ENCODE measurements around the gene SH3BP5L.

SH3BP5L gene

DNA sequence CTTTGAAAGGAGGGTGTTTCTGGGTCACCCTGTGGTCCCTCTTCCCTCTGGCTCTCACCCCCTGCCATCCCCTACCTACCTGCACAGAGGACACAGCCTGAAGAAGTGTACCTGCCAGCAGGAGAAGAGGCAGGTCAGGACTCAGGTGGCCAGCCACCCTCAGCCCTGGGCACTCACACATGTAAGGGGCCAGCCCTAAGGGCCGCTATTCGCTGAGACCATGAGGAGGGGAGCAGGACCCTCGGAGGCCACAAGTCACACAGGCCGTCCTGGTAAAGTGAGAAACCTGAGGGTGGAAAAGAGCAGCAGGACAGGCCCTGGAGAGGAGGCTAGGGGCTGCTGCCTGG lies 32.0 kb upstream of the SH3BP5L start:
- Mint-ChIP-seq H3K36me3 (ENCODE audit: low read depth) (peaks cover 16% of the 10 kb centered on the region), H3K4me3 (peak overlapping the region; percentile 85), H3K4me1 (ENCODE audit: low read depth) (peaks cover 29% of the 10 kb centered on the region), H3K27ac (peak overlapping the region; percentile 89), H3K9me3 (no peaks in the 10 kb centered on the region), H3K27me3 (ENCODE audit: low read depth) (no peaks in the 10 kb centered on the region)
- no peak for DNase-seq (ENCODE audit: low spot score)

DNA sequence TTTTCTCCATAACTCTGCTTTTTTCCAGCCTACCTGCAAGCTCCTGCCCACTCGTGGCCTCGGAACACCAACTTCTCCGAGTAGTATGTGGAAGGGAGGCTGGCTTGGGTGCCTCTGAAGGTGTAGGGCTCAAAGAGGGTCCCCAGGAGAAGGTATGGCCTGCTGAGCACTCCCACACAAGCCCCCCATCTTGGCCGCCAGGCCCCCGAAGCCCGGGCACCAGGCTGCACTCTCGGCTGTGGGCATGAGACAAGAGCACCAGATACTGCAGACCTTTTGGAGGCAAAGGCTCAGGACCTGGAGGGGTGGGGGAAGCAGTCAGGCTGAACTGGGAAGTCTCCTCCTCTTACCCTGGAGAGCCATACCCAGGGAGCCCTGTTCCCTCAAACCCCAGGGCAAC lies 31.5 kb upstream of the SH3BP5L start:
- Mint-ChIP-seq H3K36me3 (ENCODE audit: low read depth) (peaks cover 16% of the 10 kb centered on the region), H3K9me3 (no peaks in the 10 kb centered on the region), H3K27me3 (ENCODE audit: low read depth) (no peaks in the 10 kb centered on the region), H3K27ac (peak overlapping the region; percentile 89), H3K4me3 (peak overlapping the region; percentile 85), H3K4me1 (ENCODE audit: low read depth) (peaks cover 24% of the 10 kb centered on the region)
- no peak for DNase-seq (ENCODE audit: low spot score)

DNA sequence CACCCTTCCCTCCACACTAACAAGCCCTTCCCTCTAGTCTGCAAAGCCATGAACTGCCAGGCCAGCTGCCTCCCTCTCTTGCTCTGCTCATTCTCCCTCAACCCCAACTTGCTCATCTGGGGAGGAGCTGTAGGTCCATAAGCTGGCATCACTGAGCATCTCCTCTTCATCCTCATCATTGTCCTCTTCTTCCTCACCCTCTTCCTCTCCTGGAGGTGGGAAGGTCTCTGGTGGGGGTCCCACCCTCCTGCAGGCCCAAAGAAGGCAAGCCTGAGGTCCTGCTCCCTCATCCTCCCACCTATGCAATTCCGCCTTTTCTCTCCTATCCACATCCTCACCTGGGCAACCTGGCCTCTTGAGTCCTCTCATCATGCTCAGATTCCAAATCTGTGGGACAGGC lies 30.5 kb upstream of the SH3BP5L start:
- Mint-ChIP-seq H3K4me3 (peak overlapping the region; percentile 5), H3K27ac (peak overlapping the region; percentile 17), H3K4me1 (ENCODE audit: low read depth) (peaks cover 19% of the 10 kb centered on the region), H3K36me3 (ENCODE audit: low read depth) (peaks cover 16% of the 10 kb centered on the region), H3K27me3 (ENCODE audit: low read depth) (no peaks in the 10 kb centered on the region), H3K9me3 (no peaks in the 10 kb centered on the region)
- no peak for DNase-seq (ENCODE audit: low spot score)

DNA sequence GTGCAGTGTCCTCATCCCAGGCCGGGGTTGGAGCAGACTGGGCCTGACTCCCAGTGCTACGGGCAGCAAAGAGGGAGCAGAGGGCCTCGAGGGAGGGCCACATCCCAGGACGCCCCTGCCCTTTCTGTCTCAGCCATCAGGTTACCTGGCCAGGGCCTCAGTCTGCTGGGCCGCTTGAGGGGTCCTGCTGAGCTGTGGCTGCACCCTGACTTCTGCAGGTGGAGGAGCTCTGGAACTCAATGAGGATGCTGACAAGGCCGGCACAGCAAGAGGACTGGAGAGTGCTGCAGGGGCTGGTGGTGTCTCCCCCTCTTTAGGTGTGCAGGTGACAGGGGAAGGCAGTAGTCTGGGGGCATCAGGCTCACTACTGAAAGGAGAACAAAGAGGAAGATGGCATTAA lies 29.9 kb upstream of the SH3BP5L start:
- Mint-ChIP-seq H3K27ac (peak overlapping the region; percentile 78), H3K4me3 (no peak overlapping the region)

DNA sequence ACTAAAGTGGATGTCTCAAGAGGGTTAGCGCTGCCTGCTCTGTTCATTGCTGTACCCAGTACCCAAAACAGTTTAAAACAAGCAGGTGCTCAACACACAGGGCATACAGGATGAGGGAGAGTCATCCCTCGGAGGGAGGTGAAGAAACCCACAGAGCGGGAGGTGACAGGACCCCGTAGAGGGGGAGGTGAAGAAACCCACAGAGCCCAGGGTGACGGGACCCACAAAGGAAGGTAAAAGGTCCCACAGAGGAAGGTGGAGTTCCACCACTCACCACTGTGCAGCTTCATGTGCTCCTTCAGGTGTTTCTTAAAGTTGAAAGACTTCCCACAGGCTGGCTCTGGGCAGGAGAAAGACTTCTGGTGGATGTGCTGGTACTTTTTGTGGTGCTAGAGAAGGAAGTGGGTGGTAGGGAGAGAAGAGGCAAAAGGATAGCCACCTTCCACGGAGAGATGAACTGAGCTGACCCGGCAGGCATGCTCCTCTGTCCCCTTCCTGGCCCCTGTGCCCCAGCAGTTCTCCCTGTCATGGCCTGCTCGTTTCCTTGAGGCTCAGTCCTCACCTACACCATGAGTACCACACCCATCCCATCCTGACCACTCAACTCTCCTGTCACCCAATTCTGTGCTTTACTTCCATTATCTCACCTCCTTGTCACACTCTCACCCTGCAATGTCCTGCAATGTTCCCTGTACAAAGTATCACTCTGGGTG lies 28.1 kb upstream of the SH3BP5L start:
- Mint-ChIP-seq H3K9me3 (no peaks in the 10 kb centered on the region), H3K4me3 (peak overlapping the region; percentile 8), H3K36me3 (ENCODE audit: low read depth) (peaks cover 22% of the 10 kb centered on the region), H3K4me1 (ENCODE audit: low read depth) (peaks cover 10% of the 10 kb centered on the region), H3K27ac (peak overlapping the region; percentile 58), H3K27me3 (ENCODE audit: low read depth) (no peaks in the 10 kb centered on the region)
- no peak for DNase-seq (ENCODE audit: low spot score)

More for the DNA sequence above, 29.9 kb upstream of the SH3BP5L start:
- peaks cover 16% of the 10 kb centered on the region for H3K36me3 Mint-ChIP-seq (ENCODE audit: low read depth)
- H3K9me3 Mint-ChIP-seq, result no peaks in the 10 kb centered on the region
- peaks cover 19% of the 10 kb centered on the region for H3K4me1 Mint-ChIP-seq (ENCODE audit: low read depth)
- DNase-seq (ENCODE audit: low spot score), result no peak
- no peaks in the 10 kb centered on the region for H3K27me3 Mint-ChIP-seq (ENCODE audit: low read depth)

DNA sequence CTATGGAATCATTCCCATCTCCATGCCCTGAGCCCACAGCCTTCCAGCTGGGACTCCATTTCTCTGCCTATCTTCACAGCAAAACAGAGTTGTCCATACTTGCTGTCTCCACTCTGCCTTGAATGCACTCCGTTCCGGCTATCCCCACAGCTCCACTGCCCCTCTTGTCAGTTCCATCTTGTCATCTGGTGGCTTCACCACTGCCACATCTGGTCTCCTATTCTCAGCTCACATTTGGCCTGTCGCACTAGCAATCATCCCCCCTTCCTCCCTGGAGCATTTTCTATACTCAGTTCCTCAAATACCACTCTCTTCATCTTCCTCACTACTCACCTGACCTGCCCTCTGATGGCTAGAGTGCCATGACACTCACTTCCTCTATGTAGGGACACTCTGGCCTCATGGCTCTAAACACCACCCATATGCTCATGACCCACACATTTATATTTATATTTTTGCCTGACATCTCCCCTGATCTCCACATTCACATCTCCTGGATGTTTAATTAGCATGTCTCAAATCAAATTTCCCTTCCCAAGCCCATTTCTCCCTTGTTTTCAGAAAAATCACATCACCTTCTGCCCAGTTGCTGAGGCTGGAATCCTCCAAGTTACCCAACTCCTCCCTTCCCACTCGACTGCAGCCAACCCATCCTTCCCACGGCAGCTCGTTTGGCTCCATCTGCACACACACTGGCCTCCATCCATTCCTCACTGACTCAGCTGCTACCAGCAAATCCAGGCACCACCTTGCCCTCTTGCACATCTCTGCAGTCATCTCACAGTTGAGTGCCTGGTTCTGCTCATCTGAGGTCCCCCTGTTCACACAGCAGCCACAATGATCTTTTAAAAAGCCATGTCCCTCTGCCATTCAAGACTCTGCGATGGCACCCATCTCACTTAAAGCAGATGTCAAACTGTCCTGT lies 27.0 kb upstream of the SH3BP5L start:
- Mint-ChIP-seq H3K36me3 (ENCODE audit: low read depth) (peaks cover 24% of the 10 kb centered on the region), H3K4me3 (no peak overlapping the region), H3K27ac (no peak overlapping the region), H3K9me3 (no peaks in the 10 kb centered on the region), H3K4me1 (ENCODE audit: low read depth) (peaks cover 10% of the 10 kb centered on the region), H3K27me3 (ENCODE audit: low read depth) (no peaks in the 10 kb centered on the region)
- DNase-seq (ENCODE audit: low spot score), result no peak

DNA sequence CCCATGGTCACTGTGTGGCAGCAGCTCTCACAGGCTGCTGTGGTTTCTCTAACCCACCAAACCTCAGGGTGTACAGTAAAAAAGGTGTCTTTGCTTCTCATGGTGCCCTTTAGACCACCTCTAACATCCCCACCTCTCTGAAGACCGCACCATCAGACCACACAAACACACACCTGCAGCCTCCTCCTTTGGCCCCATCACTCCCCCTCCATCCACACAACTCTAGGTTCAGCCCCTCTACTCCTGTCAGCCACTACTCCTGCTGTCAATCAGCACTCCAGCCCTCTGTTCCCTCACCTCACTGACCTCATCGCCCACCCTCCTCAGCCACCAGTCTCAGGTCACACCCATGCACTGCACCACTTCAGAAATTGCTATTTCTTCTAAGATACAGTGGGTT lies 25.7 kb upstream of the SH3BP5L start:
- H3K27ac Mint-ChIP-seq, result no peak overlapping the region
- no peak overlapping the region for H3K4me3 Mint-ChIP-seq
- H3K4me1 Mint-ChIP-seq (ENCODE audit: low read depth), result peaks cover 5% of the 10 kb centered on the region
- H3K36me3 Mint-ChIP-seq (ENCODE audit: low read depth), result peaks cover 31% of the 10 kb centered on the region
- no peaks in the 10 kb centered on the region for H3K9me3 Mint-ChIP-seq
- no peaks in the 10 kb centered on the region for H3K27me3 Mint-ChIP-seq (ENCODE audit: low read depth)
- no peak for DNase-seq (ENCODE audit: low spot score)

DNA sequence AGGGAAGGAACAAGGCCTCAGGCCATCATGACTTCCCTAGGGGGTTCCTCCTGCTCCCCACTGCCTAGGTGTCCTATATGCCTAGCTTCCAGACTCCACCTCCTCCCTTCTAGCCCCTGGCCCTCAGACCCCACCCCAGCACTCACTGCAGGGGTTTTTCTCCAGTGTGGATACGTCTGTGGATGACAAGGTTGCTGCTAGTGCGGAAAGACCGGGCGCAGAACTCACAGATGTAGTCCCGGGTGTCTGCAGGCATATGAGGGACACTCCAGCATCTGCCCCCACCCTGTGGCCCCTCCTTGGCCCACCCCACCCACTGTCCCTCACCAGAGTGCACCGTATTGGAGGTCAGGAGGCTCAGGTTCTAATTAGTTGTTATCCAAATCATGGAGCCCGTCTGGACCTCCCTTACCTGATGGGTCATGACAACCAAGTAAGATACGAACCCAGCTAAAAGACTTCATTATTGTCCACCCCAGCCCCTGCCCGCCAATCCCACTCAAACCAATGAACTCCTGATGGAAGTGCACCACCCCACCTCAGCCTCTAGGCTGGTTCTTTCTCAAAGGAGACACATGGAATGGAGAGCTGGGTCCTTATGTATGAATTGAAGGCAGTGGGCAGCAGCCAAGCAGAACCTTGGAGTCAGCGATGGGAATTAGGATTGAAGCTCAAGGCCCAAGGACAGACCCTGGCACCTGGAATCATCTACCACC lies 25.0 kb upstream of the SH3BP5L start:
- peaks cover 27% of the 10 kb centered on the region for H3K36me3 Mint-ChIP-seq (ENCODE audit: low read depth)
- DNase-seq (ENCODE audit: low spot score), result no peak
- H3K4me3 Mint-ChIP-seq, result no peak overlapping the region
- H3K4me1 Mint-ChIP-seq (ENCODE audit: low read depth), result no peaks in the 10 kb centered on the region
- H3K9me3 Mint-ChIP-seq, result no peaks in the 10 kb centered on the region
- no peaks in the 10 kb centered on the region for H3K27me3 Mint-ChIP-seq (ENCODE audit: low read depth)
- H3K27ac Mint-ChIP-seq, result no peak overlapping the region

DNA sequence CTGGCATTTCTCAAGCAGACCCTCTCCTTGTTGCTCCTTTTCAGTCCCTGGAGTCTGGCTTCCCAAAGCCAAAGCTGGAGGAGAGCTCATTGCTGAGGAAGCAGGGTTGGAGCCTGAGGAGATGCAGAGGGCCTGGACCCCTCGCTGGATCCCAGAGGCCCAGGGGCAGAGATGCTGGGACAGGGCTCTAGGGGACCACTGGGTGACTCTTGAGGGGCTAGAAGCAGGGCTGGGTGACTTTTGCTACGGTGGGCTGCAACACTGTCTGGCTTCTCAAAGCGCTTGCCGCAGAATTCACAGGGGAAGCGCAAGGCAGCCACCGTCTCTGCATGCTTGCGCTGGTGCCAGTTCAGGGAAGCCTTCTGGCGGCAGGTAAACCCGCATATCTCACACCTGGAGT lies 24.4 kb upstream of the SH3BP5L start:
- DNase-seq (ENCODE audit: low spot score), result no peak
- no peaks in the 10 kb centered on the region for H3K27me3 Mint-ChIP-seq (ENCODE audit: low read depth)
- H3K27ac Mint-ChIP-seq, result peak overlapping the region; percentile 29
- no peaks in the 10 kb centered on the region for H3K9me3 Mint-ChIP-seq
- H3K4me1 Mint-ChIP-seq (ENCODE audit: low read depth), result no peaks in the 10 kb centered on the region
- H3K36me3 Mint-ChIP-seq (ENCODE audit: low read depth), result peaks cover 30% of the 10 kb centered on the region
- H3K4me3 Mint-ChIP-seq, result no peak overlapping the region

DNA sequence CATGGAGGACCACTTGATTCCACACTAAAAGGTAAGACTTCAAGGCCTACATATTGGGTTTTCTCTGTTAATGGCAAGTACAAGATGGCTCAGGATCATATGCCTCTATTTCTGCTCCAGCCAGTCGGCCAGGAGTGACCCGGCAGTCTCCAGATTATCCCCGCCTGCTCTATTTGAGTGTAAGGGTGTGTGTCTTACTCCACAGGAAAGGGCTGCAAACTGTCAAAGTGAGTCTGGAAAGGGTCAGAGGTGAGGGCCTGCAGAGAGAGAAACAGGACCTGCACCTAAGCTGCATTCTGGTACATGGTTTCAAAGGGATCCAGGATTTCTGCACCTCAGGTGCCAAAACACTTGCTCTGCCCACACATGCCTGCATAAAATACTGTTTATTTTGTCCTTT lies 23.9 kb upstream of the SH3BP5L start:
- Mint-ChIP-seq H3K27ac (peak overlapping the region; percentile 29), H3K4me3 (no peak overlapping the region), H3K27me3 (ENCODE audit: low read depth) (no peaks in the 10 kb centered on the region), H3K36me3 (ENCODE audit: low read depth) (peaks cover 25% of the 10 kb centered on the region), H3K4me1 (ENCODE audit: low read depth) (no peaks in the 10 kb centered on the region), H3K9me3 (no peaks in the 10 kb centered on the region)
- DNase-seq (ENCODE audit: low spot score), result no peak

DNA sequence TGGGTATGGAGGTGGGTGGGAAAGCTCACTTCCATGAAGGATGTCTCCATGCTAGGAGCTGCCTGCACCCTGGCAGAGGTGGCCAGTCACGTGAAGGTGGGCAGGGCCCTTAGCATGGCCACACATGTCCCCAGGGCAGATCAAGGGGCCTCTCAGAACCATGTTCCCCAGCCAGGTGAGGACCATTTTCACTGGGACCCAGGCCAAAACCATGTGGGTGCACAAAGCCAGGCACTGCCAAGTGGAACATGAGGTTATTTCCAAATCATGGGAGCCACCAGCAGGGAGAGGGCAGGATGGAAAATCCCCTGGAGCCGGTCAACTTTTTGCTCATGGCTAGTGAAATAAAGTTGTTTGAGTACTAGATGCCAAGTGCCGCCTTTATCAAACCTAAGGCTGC lies 23.4 kb upstream of the SH3BP5L start:
- Mint-ChIP-seq H3K27me3 (ENCODE audit: low read depth) (no peaks in the 10 kb centered on the region), H3K4me1 (ENCODE audit: low read depth) (no peaks in the 10 kb centered on the region), H3K9me3 (no peaks in the 10 kb centered on the region), H3K27ac (no peak overlapping the region), H3K36me3 (ENCODE audit: low read depth) (peaks cover 26% of the 10 kb centered on the region), H3K4me3 (no peak overlapping the region)
- DNase-seq (ENCODE audit: low spot score), result no peak

DNA sequence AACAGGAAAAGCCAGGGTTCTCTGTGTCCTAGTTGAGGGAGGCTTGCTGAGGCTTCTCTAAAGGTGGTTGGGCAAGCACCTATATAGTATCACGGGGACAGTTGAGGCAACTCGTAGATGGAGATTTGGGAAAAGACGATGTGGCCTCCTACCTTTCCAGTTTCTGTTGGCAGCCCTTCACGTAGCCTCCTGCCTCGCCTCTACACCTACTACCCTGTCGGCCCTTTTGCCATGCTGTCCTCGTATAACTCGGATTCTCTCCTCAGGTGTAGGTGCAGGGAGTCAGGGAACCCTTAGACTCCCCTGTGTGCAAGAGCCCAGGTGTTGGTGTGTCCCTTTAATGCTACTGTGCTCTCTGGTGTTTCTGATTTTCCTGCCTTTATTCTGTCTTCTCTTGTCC lies 22.9 kb upstream of the SH3BP5L start:
- H3K27ac Mint-ChIP-seq, result no peak overlapping the region
- no peak overlapping the region for H3K4me3 Mint-ChIP-seq
- peaks cover 29% of the 10 kb centered on the region for H3K36me3 Mint-ChIP-seq (ENCODE audit: low read depth)
- no peaks in the 10 kb centered on the region for H3K9me3 Mint-ChIP-seq
- DNase-seq (ENCODE audit: low spot score), result no peak
- no peaks in the 10 kb centered on the region for H3K4me1 Mint-ChIP-seq (ENCODE audit: low read depth)
- no peaks in the 10 kb centered on the region for H3K27me3 Mint-ChIP-seq (ENCODE audit: low read depth)

DNA sequence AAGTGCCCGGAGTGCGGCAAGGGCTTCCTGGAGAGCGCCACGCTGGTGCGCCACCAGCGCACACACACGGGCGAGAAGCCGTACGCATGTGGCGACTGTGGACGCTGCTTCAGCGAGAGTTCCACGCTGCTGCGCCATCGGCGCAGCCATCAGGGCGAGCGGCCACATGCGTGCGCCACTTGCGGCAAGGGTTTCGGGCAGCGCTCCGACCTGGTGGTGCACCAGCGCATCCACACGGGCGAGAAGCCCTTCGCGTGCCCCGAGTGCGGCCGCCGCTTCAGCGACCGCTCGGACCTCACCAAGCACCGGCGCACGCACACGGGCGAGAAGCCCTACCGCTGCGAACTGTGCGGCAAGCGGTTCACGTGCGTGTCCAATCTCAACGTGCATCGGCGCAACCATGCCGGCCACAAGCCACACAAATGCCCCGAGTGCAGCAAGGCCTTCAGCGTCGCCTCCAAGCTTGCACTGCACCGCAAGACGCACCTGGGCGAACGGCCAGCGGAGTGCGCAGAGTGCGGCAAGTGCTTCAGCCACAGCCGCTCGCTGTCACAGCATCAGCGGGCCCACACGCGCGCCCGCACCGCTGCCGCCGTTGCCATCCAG lies 22.3 kb upstream of the SH3BP5L start:
- no peaks in the 10 kb centered on the region for H3K9me3 Mint-ChIP-seq
- peaks cover 29% of the 10 kb centered on the region for H3K36me3 Mint-ChIP-seq (ENCODE audit: low read depth)
- H3K4me1 Mint-ChIP-seq (ENCODE audit: low read depth), result no peaks in the 10 kb centered on the region
- no peak overlapping the region for H3K27ac Mint-ChIP-seq
- no peak overlapping the region for H3K4me3 Mint-ChIP-seq
- no peak for DNase-seq (ENCODE audit: low spot score)
- H3K27me3 Mint-ChIP-seq (ENCODE audit: low read depth), result no peaks in the 10 kb centered on the region
